Lower lobe of right lung (tissue), 2 donors: ENCODE results near the gene FGFR4. TPM values are rescaled to one million over a fixed set of nuclear protein-coding genes. Genes with fewer than 3 reads are reported as not detected.

Source experiments
- ATAC-seq, 2 donors: fragments of 200-7000 bp; cut with Tn5 transposase; one replicate each; pipeline ENCODE4 v1.9.1; 2020 to 2022; ENCODE audit warnings: mild to moderate bottlenecking in 2 of 2, moderate library complexity in 2 of 2
- DNase-seq: peaks from one replicate; pipeline ENCODE4 v3.0.0-alpha.2; 2020
- H3K27ac ChIP-seq: fragments of 200-600 bp; one replicate; pipeline ENCODE4 v1.8.0; 2022
- H3K27me3 ChIP-seq: fragments of 200-600 bp; one replicate; pipeline ENCODE4 v1.8.0; 2022; ENCODE audit warnings: low read depth
- H3K36me3 ChIP-seq: fragments of 200-600 bp; one replicate; pipeline ENCODE4 v1.8.0; 2022; ENCODE audit warnings: mild to moderate bottlenecking
- H3K4me1 ChIP-seq: fragments of 200-600 bp; one replicate; pipeline ENCODE4 v1.8.0; 2022
- H3K4me3 ChIP-seq: fragments of 200-600 bp; one replicate; pipeline ENCODE4 v1.8.0; 2022; ENCODE audit warnings: mild to moderate bottlenecking
- H3K9me3 ChIP-seq: fragments of 200-600 bp; one replicate; pipeline ENCODE4 v1.8.0; 2022
- intact Hi-C: fragments of 100-400 bp; cut with DNase I; formaldehyde crosslinking; loops from one replicate; pipeline ENCODE4 v1.11.0; 2022
- total RNA-seq: library from RNA; stranded (reverse); fragmentation: NEBNext Ultra II Directional; extraction: Animal tissue kit (Norgen Biotek cat#: 25700); gene quantifications from one replicate; pipeline ENCODE4 v1.2.1, GENCODE V29; 2021
- TF ChIP-seq, protein P1 (sequence below): fragments of 200-600 bp; IDR thresholded peaks from one replicate; pipeline ENCODE4 v1.8.0; 2022; ENCODE audit warnings: antibody characterized with exemption, mild to moderate bottlenecking
- donor health status: DM: no; HTN: yes; CAD: no; lungs with severe emphysema.

The FGFR4 gene
- total RNA-seq, 1 donor from 2014 or later, result 59.7 TPM

GRCh38 chr5:177095088-177095669 is 8.5 kb downstream of the FGFR4 start:
- Histone ChIP-seq H3K27ac (peak overlapping the region; percentile 41), H3K9me3 (no peaks in the 10 kb centered on the region), H3K4me3 (no peak overlapping the region), H3K4me1 (peaks cover 16% of the 10 kb centered on the region), H3K36me3 (no peaks in the 10 kb centered on the region), H3K27me3 (no peaks in the 10 kb centered on the region)
- ATAC-seq (no peak), DNase-seq (no peak)
- intact Hi-C loops, result no loop called here
- TF ChIP-seq, protein P1, sequence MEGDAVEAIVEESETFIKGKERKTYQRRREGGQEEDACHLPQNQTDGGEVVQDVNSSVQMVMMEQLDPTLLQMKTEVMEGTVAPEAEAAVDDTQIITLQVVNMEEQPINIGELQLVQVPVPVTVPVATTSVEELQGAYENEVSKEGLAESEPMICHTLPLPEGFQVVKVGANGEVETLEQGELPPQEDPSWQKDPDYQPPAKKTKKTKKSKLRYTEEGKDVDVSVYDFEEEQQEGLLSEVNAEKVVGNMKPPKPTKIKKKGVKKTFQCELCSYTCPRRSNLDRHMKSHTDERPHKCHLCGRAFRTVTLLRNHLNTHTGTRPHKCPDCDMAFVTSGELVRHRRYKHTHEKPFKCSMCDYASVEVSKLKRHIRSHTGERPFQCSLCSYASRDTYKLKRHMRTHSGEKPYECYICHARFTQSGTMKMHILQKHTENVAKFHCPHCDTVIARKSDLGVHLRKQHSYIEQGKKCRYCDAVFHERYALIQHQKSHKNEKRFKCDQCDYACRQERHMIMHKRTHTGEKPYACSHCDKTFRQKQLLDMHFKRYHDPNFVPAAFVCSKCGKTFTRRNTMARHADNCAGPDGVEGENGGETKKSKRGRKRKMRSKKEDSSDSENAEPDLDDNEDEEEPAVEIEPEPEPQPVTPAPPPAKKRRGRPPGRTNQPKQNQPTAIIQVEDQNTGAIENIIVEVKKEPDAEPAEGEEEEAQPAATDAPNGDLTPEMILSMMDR, result no peak

DNA sequence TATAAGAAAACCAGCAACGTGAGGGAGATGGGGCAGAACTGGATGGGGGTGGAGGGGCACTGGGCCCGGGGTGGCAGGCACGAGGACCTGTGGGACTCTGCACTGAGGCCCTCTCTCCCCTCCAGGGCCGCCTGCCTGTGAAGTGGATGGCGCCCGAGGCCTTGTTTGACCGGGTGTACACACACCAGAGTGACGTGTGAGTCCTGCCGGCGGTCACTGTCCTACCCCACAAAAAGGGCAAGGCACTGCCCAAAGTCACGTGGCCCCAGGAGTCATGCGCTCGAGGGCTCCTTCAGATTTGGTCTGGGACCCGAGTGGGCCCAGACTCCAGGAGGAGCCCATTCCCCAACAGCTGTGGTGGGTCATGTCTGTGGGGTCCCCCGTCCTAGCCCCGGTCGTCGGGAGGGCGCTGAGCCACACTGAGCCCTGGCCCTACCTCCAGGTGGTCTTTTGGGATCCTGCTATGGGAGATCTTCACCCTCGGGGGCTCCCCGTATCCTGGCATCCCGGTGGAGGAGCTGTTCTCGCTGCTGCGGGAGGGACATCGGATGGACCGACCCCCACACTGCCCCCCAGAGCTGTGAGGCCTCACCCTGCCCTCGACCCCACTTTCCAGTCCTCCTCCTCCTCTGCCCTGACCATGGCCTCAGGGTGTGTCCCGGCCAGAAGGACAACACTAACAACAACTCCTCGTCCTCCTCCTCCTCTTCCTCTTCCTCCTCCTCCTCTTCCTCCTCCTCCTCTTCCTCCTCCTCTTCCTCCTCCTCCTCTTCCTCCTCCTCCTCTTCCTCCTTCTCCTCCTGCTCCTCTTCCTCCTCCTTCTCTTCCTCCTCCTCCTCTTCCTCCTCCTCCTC is 9.7 kb downstream of the FGFR4 start:
- H3K4me3 ChIP-seq, result no peak overlapping the region
- ATAC-seq (no peak), DNase-seq (no peak)
- peak overlapping the region; percentile 41 for H3K27ac ChIP-seq
- intact Hi-C loops, result no loop called here
- H3K27me3 ChIP-seq, result no peaks in the 10 kb centered on the region
- H3K36me3 ChIP-seq, result no peaks in the 10 kb centered on the region
- H3K4me1 ChIP-seq, result peaks cover 16% of the 10 kb centered on the region
- TF ChIP-seq, protein P1, result no peak
- no peaks in the 10 kb centered on the region for H3K9me3 ChIP-seq

DNA sequence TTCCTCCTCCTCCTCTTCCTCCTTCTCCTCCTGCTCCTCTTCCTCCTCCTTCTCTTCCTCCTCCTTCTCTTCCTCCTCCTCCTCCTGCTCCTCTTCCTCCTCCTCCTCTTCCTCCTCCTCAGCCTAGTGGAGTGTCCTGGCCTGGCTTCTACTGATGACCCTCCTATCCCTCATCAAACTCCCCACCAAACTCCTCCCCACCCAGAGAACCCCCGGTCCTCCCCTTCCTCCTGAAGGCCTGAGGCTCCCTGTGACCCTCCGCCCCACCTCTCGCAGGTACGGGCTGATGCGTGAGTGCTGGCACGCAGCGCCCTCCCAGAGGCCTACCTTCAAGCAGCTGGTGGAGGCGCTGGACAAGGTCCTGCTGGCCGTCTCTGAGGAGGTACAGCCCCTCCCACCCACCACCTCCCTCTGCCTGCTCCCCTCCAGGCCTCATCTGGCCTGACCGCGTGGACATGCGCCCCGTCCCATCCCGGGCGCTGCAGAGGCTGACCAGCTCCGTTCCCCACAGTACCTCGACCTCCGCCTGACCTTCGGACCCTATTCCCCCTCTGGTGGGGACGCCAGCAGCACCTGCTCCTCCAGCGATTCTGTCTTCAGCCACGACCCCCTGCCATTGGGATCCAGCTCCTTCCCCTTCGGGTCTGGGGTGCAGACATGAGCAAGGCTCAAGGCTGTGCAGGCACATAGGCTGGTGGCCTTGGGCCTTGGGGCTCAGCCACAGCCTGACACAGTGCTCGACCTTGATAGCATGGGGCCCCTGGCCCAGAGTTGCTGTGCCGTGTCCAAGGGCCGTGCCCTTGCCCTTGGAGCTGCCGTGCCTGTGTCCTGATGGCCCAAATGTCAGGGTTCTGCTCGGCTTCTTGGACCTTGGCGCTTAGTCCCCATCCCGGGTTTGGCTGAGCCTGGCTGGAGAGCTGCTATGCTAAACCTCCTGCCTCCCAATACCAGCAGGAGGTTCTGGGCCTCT is 10.6 kb downstream of the FGFR4 start:
- ATAC-seq (no peak), DNase-seq (no peak)
- H3K27me3 ChIP-seq, result no peaks in the 10 kb centered on the region
- H3K27ac ChIP-seq, result no peak overlapping the region
- H3K4me3 ChIP-seq, result no peak overlapping the region
- H3K36me3 ChIP-seq, result no peaks in the 10 kb centered on the region
- peaks cover 16% of the 10 kb centered on the region for H3K4me1 ChIP-seq
- H3K9me3 ChIP-seq, result no peaks in the 10 kb centered on the region
- intact Hi-C loops, result no loop called here
- TF ChIP-seq, protein P1, result no peak

DNA sequence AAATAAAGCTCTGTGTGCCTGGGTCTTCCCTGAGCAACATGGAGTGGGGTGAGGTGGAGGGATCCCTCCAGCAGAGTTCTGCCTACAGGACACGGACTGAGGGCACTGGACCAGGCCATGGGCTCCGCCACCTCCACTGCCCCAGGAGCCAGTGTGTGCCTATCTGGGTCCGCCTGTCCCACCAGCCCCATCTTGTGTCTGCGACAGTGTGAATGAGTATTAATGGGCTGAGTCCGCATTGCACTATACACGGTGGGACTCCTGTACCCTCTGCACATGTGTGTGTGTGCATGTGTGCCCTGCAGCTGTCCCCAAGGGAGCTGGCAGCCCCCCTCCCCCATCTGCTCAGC is 11.4 kb downstream of the FGFR4 start:
- Histone ChIP-seq H3K36me3 (no peaks in the 10 kb centered on the region), H3K4me3 (no peak overlapping the region), H3K4me1 (peaks cover 16% of the 10 kb centered on the region), H3K27me3 (no peaks in the 10 kb centered on the region), H3K9me3 (no peaks in the 10 kb centered on the region), H3K27ac (peak overlapping the region; percentile 67)
- DNase-seq, result no peak
- TF ChIP-seq, protein P1, result no peak
- ATAC-seq, result peak in 1 of 2 donors; percentile 3
- intact Hi-C loops, result no loop called here

DNA sequence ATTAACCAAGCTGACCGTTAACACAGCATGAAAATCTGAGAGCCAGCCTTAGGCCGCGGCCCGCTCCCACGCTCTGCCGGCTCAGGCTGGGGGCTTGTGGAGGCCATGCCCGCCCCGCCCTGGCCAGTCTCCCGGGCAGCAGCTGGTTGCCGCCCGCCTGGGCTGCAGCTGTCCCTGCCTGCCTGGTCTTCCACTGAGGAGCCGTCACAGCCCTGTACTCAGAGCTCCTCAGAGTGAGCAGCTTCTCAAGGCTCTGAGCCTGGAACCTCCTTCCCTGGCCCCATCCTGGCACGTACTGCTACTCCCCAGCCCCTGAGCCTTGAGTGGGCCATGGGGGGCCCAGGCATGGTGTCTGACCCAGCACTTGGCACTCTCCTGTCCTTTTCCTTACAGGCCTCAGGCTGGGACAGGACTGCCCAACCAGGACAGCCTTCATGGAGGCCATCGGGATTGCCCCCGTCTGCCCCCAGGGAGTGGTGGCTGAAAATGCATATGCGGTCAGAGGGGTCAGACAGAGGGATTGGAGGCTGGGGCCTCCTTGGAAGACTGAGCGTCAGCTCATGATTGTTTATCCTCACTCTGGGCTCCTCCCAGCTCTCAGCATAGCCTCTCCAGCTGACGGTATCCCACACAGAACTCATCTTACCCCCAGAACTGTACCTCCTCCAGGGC is 11.9 kb downstream of the FGFR4 start:
- no peaks in the 10 kb centered on the region for H3K9me3 ChIP-seq
- H3K27ac ChIP-seq, result peak overlapping the region; percentile 67
- DNase-seq (no peak), ATAC-seq (peak; percentile 29 to 36)
- TF ChIP-seq, protein P1, result no peak
- no peaks in the 10 kb centered on the region for H3K36me3 ChIP-seq
- intact Hi-C loops, result no loop called here
- no peak overlapping the region for H3K4me3 ChIP-seq
- H3K27me3 ChIP-seq, result no peaks in the 10 kb centered on the region
- peaks cover 16% of the 10 kb centered on the region for H3K4me1 ChIP-seq
